GM12891 (cell line): ENCODE data around the gene TNFRSF8.

ENCODE experiments used
- DNase-seq: peaks from one replicate; pipeline ENCODE4 v3.0.0; 2011; ENCODE audit warnings: low spot score; ENCODE audit not compliant: insufficient read length
- FAIRE-seq: peaks from 2 replicates; lab custom pipeline; 2011; peaks lifted over from hg19 to GRCh38; lab: Jason Lieb, UNC
- PAX5 ChIP-seq: IDR thresholded peaks from 2 replicates; pipeline ENCODE4 v1.6.1; 2011; ENCODE audit warnings: low read length, moderate library complexity, mild to moderate bottlenecking; ENCODE audit not compliant: insufficient read depth, severe bottlenecking
- POLR2A ChIP-seq: IDR thresholded peaks from 2 replicates; pipeline ENCODE4 v1.6.1; 2011; ENCODE audit warnings: low read depth, low read length, control low read depth
- POLR2AphosphoS5 ChIP-seq: IDR thresholded peaks from 2 replicates; pipeline ENCODE4 v1.6.1; 2011; ENCODE audit warnings: low read depth, low read length, control low read depth
- POU2F2 ChIP-seq: IDR thresholded peaks from 2 replicates; pipeline ENCODE4 v1.6.1; 2011; ENCODE audit warnings: low read depth, mild to moderate bottlenecking, control low read depth, low read length, moderate library complexity
- SPI1 ChIP-seq: IDR thresholded peaks from 2 replicates; pipeline ENCODE4 v1.6.1; 2011; ENCODE audit warnings: low read depth, low read length, control low read depth
- TAF1 ChIP-seq: IDR thresholded peaks from 2 replicates; pipeline ENCODE4 v1.6.1; 2011; ENCODE audit warnings: low read depth, low read length, control low read depth

The TNFRSF8 gene

DNA sequence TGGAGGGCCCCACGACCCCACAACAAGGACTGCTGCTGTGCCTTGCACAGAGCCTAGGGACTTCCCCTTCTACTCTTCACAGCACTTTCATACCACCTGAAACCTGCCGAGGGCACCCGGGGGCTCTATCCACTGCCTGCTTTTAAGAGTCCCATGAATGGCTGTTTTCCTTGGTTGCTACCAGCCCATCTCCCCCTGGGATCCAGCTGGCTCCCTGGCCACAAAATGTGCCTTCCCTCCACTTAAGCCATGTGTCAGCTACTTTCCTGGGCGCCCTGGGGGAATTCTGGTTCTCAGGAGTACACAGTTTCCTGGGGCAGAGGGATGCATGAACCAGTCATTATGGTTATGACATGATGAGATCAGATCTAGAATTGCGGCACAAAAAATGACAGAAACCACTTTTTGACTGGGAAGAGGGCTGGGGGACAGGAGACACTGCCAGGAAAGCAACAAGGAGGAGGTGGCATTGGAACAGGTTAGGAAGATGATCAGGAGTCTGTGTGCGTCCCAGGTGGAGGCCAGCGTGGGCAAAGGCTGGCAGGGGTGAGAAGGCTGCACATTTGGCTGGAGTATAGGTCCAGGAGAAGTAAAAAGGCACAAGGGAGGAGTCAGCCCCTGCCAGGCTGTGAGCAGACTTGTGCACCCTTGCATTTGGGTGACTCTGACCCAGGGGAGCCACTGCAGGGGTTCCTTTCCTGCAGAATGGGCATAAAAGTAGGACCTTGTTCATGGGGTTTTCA is 3.2 kb upstream of the TNFRSF8 start:
- peak; percentile 91 for FAIRE-seq
- no peak for DNase-seq
- TF ChIP-seq TAF1 (no peak), PAX5 (no peak), POLR2AphosphoS5 (no peak), SPI1 (no peak), POU2F2 (peak; percentile 53; the same call in 1 of the 2 replicates), POLR2A (no peak)

- TF ChIP-seq POU2F2 (no peak), SPI1 (no peak), TAF1 (no peak), PAX5 (no peak), POLR2AphosphoS5 (no peak), POLR2A (no peak)
- no peak for FAIRE-seq
- no peak for DNase-seq
Measured at GRCh38 chr1:12060500-12060899, 2.6 kb upstream of the TNFRSF8 start.

DNA sequence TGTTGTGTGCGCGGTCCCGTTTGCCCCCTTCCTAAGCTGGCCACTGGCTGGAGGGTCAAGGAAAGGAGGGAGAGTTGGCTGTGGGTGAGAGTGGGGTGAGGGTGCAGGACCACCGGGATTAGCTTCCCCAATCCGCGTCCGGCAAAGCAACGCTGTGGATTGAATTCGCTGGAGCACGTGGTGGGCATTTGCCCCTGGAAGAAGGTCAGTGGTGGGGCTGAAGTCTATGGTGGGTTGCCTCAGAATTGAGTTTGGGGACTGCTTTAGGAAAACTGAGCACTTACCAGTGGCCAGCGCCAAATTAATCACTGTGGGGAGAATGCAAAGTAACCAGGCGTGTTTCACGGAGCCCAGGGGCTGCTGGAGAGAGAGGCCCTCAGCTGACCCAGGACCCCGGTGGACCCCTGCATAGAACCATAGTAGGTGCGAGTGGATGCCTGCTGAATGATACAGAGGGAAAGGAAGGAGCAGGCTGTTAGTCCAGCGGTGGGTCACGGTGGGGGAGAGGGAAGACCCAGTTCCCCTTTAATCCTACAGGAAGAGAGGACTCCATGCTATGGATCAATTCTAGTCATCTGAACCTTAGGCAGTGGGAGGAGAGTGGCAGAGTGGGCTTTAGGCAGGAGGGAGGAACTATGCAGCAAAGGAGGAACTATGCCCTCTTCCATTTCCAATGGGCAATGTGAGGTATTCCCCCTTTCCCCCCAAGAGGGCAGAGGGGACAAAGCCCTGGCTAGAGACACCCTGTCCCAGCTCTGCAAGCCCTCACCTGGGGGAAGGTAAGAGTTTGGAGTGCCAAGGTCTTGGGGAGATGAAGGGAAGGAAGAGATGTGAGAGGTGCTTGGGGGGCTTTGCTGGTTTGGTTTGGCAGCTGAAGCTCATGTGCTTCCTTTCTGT is 1.2 kb downstream of the TNFRSF8 start:
- no peak for DNase-seq
- peak; percentile 55 for FAIRE-seq
- TF ChIP-seq SPI1, result peak; percentile 31; the same call in 1 of the 2 replicates
- no peak for TF ChIP-seq POLR2A

- DNase-seq, result no peak
- TF ChIP-seq POU2F2 (peak; percentile 62; the same call in 1 of the 2 replicates), PAX5 (no peak), POLR2AphosphoS5 (no peak)
- peak; percentile 74 for FAIRE-seq
Measured at GRCh38 chr1:12065872-12066271, 2.8 kb downstream of the TNFRSF8 start.

DNA sequence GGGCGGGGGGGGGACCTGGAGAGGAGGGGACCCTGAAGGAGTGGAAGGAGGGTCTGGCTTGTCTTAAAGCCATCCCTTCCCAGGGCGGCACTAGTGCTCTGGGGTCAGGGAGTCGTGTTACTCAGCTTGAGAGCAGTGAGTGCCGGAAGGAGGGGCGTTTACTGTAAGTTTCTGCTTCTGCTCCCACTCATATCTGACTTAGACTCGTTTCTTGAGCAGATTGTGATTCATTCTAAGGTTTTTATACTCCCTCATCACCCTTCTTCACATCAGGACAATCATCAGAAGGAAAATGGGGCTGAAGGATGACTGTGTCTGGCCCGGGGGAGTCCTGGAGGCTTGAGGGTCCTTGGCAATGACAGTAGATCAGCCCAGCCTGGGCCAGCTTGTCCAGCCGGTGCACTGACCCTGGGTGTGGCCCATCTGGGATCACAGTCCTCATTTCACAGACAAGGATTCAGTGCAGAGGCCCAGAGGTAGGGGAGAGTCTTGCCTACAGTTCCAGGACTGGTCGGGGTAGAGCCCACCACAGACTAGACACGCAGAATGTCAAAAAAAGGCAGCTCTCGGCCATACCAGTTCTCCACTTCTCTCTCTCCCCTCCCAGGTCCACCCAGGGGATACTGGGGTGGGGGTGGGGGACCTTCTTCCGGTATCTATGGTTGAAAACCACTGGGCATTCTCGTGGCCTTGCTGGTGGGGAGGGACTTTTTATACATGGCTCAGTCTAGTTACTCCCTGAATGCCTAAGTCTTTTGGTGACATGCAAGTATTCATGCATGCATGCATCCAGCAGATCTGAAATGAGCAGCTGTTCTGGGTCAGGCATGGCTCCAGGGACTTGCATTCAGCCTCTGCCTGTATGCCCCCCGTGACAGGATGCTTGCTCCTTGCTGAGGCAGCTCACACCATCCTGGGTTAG is 5.1 kb downstream of the TNFRSF8 start:
- peak; percentile 31; the same call in 1 of the 2 replicates for TF ChIP-seq TAF1
- TF ChIP-seq PAX5, result peak; percentile 70
- no peak; the same call in 1 of the 2 replicates for TF ChIP-seq POLR2AphosphoS5
- TF ChIP-seq POLR2A, result peak; percentile 44
- TF ChIP-seq SPI1, result 0 out of 2 replicates have a peak, but pooled peaks have one; percentile 15
- peak; percentile 71; the same call in 1 of the 2 replicates for TF ChIP-seq POU2F2
- no peak for DNase-seq
- FAIRE-seq, result peak; percentile 91

DNA sequence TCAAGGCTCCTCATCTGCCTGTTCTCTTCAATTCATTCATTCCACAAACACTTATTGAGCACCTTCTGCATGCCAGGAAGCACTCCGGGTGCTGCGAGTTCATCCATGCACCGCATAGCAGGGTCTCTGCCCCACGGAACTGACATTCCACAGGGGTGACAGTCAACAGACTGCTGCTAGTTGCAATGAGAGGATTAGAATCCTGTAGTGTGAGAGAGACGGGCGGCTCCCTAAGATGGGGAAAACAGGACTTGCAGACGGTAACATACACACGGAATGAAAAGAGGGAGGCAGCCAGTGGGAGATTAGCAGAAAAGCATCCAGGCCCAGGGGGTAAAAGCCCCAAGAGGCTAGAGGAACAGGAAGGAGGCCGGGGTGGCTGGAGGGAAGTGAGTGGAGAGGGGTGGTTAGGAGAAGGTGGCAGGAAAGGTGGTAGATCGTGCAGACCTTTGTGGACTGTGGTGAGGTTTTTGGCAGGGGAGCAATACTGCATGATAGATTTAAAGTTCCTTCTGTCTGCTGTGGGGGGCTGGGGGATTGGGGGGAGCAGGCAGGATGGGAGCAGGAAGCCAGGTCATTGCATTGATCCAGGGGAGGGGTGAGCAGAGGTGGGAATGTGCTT is 6.6 kb downstream of the TNFRSF8 start:
- TF ChIP-seq PAX5, result no peak
- TF ChIP-seq SPI1, result peak; percentile 46; the same call in 1 of the 2 replicates
- FAIRE-seq (peak; percentile 57), DNase-seq (no peak)

GRCh38 chr1:12071892-12072291 is 8.8 kb downstream of the TNFRSF8 start:
- TF ChIP-seq SPI1, result no peak
- TF ChIP-seq PAX5, result no peak
- TF ChIP-seq POU2F2, result no peak
- TF ChIP-seq TAF1, result no peak
- no peak for FAIRE-seq

GRCh38 chr1:12072741-12073140 is 9.6 kb downstream of the TNFRSF8 start:
- no peak for FAIRE-seq

More at GRCh38 chr1:12071892-12072291, 8.8 kb downstream of the TNFRSF8 start:
- DNase-seq, result no peak

More at GRCh38 chr1:12072741-12073140, 9.6 kb downstream of the TNFRSF8 start:
- DNase-seq, result no peak
- TF ChIP-seq PAX5 (no peak), TAF1 (no peak), SPI1 (no peak), POU2F2 (no peak), POLR2AphosphoS5 (no peak), POLR2A (no peak)
